ENCODE measurements around the gene NUDCD2.
"Not testable (repeated sequence)": the region's sequence is repeated elsewhere in the genome, so short reads cannot be mapped to it uniquely, and the experiment has no call there.

The NUDCD2 gene

GRCh38 chr5:163397354-163397753, 62.5 kb downstream of the NUDCD2 start:
- Histone ChIP-seq H3K4me3 (ENCODE audit: low read length) (no peak overlapping the region), H3K27me3 (ENCODE audit: insufficient read depth, low read length) (no peaks in the 10 kb centered on the region), H3K9me3 (ENCODE audit: insufficient read depth, low read depth, low read length) (0 out of 2 replicates have a peak, but pooled peaks cover 4% of the 10 kb centered on the region), H3K36me3 (ENCODE audit: insufficient read depth, low read length) (no peaks in the 10 kb centered on the region), H3K4me1 (ENCODE audit: insufficient read depth, low read length) (no peaks in the 10 kb centered on the region), H3K27ac (ENCODE audit: low read depth, low read length) (no peak overlapping the region), H3K9ac (ENCODE audit: low read depth, low read length) (no peak overlapping the region)

DNA sequence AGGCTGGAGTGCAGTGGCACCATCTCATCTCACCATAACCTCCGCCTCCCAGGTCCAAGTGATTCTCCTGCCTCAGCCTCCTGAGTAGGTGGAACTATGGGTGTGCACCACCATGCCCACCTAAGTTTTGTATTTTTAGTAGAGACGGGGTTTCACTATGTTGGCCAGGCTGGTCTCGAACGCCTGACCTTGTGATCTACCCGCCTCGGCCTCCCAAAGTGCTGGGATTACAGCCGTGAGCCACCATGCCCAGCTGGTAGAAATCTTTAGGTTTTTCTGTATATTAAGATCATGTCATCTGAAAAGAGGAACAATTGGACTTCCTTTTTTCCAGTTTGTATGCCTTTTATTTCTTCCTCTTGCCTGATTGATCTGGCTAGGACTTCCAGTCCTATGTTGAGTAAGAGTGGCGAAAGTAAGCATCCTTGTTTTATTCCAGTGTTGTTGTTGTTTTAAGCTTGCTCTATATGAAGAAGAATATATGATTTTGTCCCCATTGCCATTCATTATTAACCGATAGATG, 63.0 kb downstream of the NUDCD2 start:
- not testable (repeated sequence) for H3K9me3 ChIP-seq (ENCODE audit: insufficient read depth, low read depth, low read length); H3K27me3 ChIP-seq (ENCODE audit: insufficient read depth, low read length); H3K4me1 ChIP-seq (ENCODE audit: insufficient read depth, low read length); H3K4me3 ChIP-seq (ENCODE audit: low read length); H3K9ac ChIP-seq (ENCODE audit: low read depth, low read length); H3K36me3 ChIP-seq (ENCODE audit: insufficient read depth, low read length); H3K27ac ChIP-seq (ENCODE audit: low read depth, low read length)
- 96% methylated on average over 8 of the region's 9 CpGs for WGBS

Data from HUES64 (cell line).